GM23248 (cell line): Measurements from ENCODE around the gene FMO3. TPM values are rescaled to one million over a fixed set of nuclear protein-coding genes. Genes with fewer than 3 reads are reported as not detected.

Experiments
- DNase-seq: peaks from one replicate; pipeline ENCODE4 v3.0.0-alpha.2; 2015
- H2AFZ ChIP-seq: fragments of 200-600 bp; sonication (generic); 2 replicates; pipeline ENCODE4 v1.6.1; 2016; ENCODE audit warnings: antibody characterized with exemption
- H3F3A ChIP-seq: fragments of 200-600 bp; sonication (generic); 2 replicates; pipeline ENCODE4 v1.6.1; 2016; ENCODE audit warnings: mild to moderate bottlenecking, antibody characterized with exemption, mixed run types; ENCODE audit not compliant: insufficient read depth
- H3K27ac ChIP-seq: fragments of 200-600 bp; sonication (generic); 2 replicates; pipeline ENCODE4 v1.5.1; 2016; ENCODE audit warnings: mild to moderate bottlenecking
- H3K27me3 ChIP-seq: fragments of 200-600 bp; sonication (generic); replicated peaks from 2 replicates; pipeline ENCODE4 v1.6.1; 2016; ENCODE audit warnings: mild to moderate bottlenecking; ENCODE audit not compliant: insufficient read depth
- H3K36me3 ChIP-seq: fragments of 200-600 bp; sonication (generic); 2 replicates; pipeline ENCODE4 v1.6.1; 2016; ENCODE audit warnings: low read depth, mild to moderate bottlenecking
- H3K4me1 ChIP-seq: fragments of 200-600 bp; sonication (generic); 2 replicates; pipeline ENCODE4 v1.6.1; 2016; ENCODE audit warnings: mild to moderate bottlenecking; ENCODE audit not compliant: insufficient read depth
- H3K4me2 ChIP-seq: fragments of 200-600 bp; sonication (generic); one replicate; pipeline ENCODE4 v1.6.1; 2016; ENCODE audit warnings: mild to moderate bottlenecking; ENCODE audit not compliant: unreplicated experiment
- H3K4me3 ChIP-seq: fragments of 200-600 bp; sonication (generic); 2 replicates; pipeline ENCODE4 v1.5.1; 2016; ENCODE audit warnings: mild to moderate bottlenecking
- H3K79me2 ChIP-seq: fragments of 200-600 bp; sonication (generic); 2 replicates; pipeline ENCODE4 v1.6.1; 2016; ENCODE audit warnings: mild to moderate bottlenecking; ENCODE audit not compliant: insufficient read depth
- H3K9ac ChIP-seq: fragments of 200-600 bp; sonication (generic); 2 replicates; pipeline ENCODE4 v1.6.1; 2016; ENCODE audit warnings: mild to moderate bottlenecking
- H3K9me2 ChIP-seq: fragments of 200-600 bp; sonication (generic); 2 replicates; pipeline ENCODE4 v1.6.1; 2016; ENCODE audit warnings: mixed run types, mild to moderate bottlenecking, moderate library complexity; ENCODE audit not compliant: insufficient read depth
- H3K9me3 ChIP-seq: fragments of 200-600 bp; sonication (generic); one replicate; pipeline ENCODE4 v1.6.1; 2017; ENCODE audit warnings: low read depth
- H4K20me1 ChIP-seq: fragments of 200-600 bp; sonication (generic); 2 replicates; pipeline ENCODE4 v1.6.0; 2016; ENCODE audit not compliant: insufficient read depth
- EZH2 ChIP-seq: fragments of 200-600 bp; sonication (generic); IDR thresholded peaks from 2 replicates; pipeline ENCODE4 v1.6.1; 2018; ENCODE audit warnings: antibody characterized with exemption, mild to moderate bottlenecking; ENCODE audit not compliant: insufficient read depth, poor library complexity, severe bottlenecking
- EZH2phosphoT487 ChIP-seq: fragments of 200-600 bp; sonication (generic); IDR thresholded peaks from 2 replicates; pipeline ENCODE4 v1.6.1; 2018; ENCODE audit warnings: antibody characterized with exemption, moderate library complexity, mild to moderate bottlenecking, low read depth; ENCODE audit not compliant: insufficient read depth
- WGBS, 2 experiments: methylation state at CpG; one replicate each; pipeline ENCODE4 v1.1.6; 2015 to 2017; ENCODE audit warnings: low lambda C conversion rate in 2 of 2, low coverage in 1 of 2; ENCODE audit errors: missing lambda C conversion rate in 2 of 2; 5-methylcytosine and 5-hydroxymethylcytosine counted together
- in situ Hi-C: fragments of 300-500 bp; cut with MboI; formaldehyde crosslinking; loops from 2 replicates; pipeline ENCODE4 v1.15.0; 2020
- polyA plus RNA-seq: library from polyadenylated mRNA; unstranded; fragments of >200 nt; fragmentation: Nextera tagmentation; extraction: Ambion mirVana; gene quantifications from 2 replicates; pipeline ENCODE4 v1.2.1, GENCODE V29; 2016
- total RNA-seq: library from RNA; depleted of rRNA; stranded (reverse); fragments of >200 nt; shearing (Covaris generic); gene quantifications from 2 replicates; pipeline ENCODE4 v1.2.3, GENCODE V29; 2014

Gene FMO3
- total and polyA plus RNA-seq, 2 experiments from 2014 or later: not detected

- no peak overlapping the region for H3K9ac ChIP-seq
- H3K27me3 ChIP-seq: no peaks in the 10 kb centered on the region
- DNase-seq: no peak
- TF ChIP-seq EZH2phosphoT487: no peak
- no peak for TF ChIP-seq EZH2
- no peaks in the 10 kb centered on the region for H3K36me3 ChIP-seq
- in situ Hi-C loops: no loop called here
- no peaks in the 10 kb centered on the region for H3K9me3 ChIP-seq
- H3K9me2 ChIP-seq: no peaks in the 10 kb centered on the region
- no peaks in the 10 kb centered on the region for H3K79me2 ChIP-seq
- no peaks in the 10 kb centered on the region for H3F3A ChIP-seq
- H3K4me2 ChIP-seq: no peak overlapping the region
- no peaks in the 10 kb centered on the region for H3K4me1 ChIP-seq
- no peaks in the 10 kb centered on the region for H4K20me1 ChIP-seq
- no peak overlapping the region for H3K27ac ChIP-seq
- H3K4me3 ChIP-seq: no peak overlapping the region
- 42 to 63% methylated on average over 2 of the region's 2 CpGs for WGBS, 2 experiments
- no peak overlapping the region for H2AFZ ChIP-seq
These were observed 29.1 kb upstream of the FMO3 start for GRCh38 chr1:171061425-171062143.

DNA sequence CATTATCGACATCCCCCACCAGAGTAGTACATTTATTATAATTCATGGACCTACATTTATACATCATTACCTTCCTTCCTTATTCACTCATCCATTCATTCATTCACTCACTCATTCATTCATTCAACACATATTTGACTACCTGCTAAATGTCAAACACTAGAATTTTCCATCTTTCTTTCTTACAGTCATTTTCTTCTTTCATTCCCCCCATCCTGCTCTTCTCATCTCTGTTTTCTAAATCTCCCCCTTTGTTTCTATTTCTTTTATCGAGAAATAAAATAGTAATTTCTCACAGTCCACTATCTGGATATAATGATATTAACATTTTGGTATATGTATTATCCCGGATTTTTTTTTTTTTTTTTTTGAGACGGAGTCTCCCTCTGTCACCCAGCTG, 27.8 kb upstream of the FMO3 start:
- no peaks in the 10 kb centered on the region for H4K20me1 ChIP-seq
- no peak overlapping the region for H3K27ac ChIP-seq
- no peak overlapping the region for H2AFZ ChIP-seq
- in situ Hi-C loops: no loop called here
- no peaks in the 10 kb centered on the region for H3K36me3 ChIP-seq
- H3K9me3 ChIP-seq: no peaks in the 10 kb centered on the region
- DNase-seq: no peak
- H3K4me1 ChIP-seq: no peaks in the 10 kb centered on the region
- no peak overlapping the region for H3K4me3 ChIP-seq
- no peaks in the 10 kb centered on the region for H3K27me3 ChIP-seq
- no peaks in the 10 kb centered on the region for H3F3A ChIP-seq
- H3K4me2 ChIP-seq: no peak overlapping the region
- no peak for TF ChIP-seq EZH2phosphoT487
- TF ChIP-seq EZH2: no peak
- WGBS, 2 experiments: 43 to 45% methylated on average over 4 of the region's 4 CpGs
- H3K79me2 ChIP-seq: no peaks in the 10 kb centered on the region
- H3K9ac ChIP-seq: no peak overlapping the region
- H3K9me2 ChIP-seq: no peaks in the 10 kb centered on the region

GRCh38 chr1:171075041-171075440, 15.7 kb upstream of the FMO3 start:
- no peak overlapping the region for H3K4me2 ChIP-seq
- H3K36me3 ChIP-seq: no peaks in the 10 kb centered on the region
- H3K9ac ChIP-seq: no peak overlapping the region
- no peaks in the 10 kb centered on the region for H3F3A ChIP-seq
- TF ChIP-seq EZH2: no peak
- TF ChIP-seq EZH2phosphoT487: no peak
- no peak overlapping the region for H3K27ac ChIP-seq
- H3K79me2 ChIP-seq: no peaks in the 10 kb centered on the region
- no peaks in the 10 kb centered on the region for H3K27me3 ChIP-seq
- no peaks in the 10 kb centered on the region for H3K9me3 ChIP-seq
- no peaks in the 10 kb centered on the region for H3K4me1 ChIP-seq
- WGBS, 2 experiments: 29% methylated on average over 3 of the region's 3 CpGs
- H2AFZ ChIP-seq: no peak overlapping the region
- no peak for DNase-seq
- in situ Hi-C loops: no loop called here
- no peaks in the 10 kb centered on the region for H3K9me2 ChIP-seq
- H3K4me3 ChIP-seq: no peak overlapping the region
- H4K20me1 ChIP-seq: no peaks in the 10 kb centered on the region

DNA sequence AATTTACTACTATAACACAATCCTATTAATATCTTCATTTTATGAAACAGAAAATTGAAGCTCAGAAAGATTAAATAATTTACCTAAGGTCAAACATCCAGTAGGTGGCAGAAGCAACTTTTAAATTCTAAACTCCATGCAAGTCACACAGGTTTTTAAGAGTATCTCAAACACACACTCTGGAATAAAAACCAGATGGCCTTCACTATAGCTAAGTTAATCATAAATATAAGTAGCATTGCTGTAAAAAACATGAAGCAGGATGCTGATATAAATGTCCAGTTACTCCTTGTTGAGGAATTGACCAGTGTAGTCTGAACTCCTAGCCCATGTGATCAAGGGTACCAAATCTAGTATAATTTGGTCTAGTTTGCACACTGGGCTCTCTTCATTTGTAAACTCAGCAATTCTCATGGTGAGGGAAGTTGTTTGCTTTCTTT, 9.4 kb upstream of the FMO3 start:
- H3K9me3 ChIP-seq: no peaks in the 10 kb centered on the region
- DNase-seq: peak; percentile 47
- no peaks in the 10 kb centered on the region for H3K4me1 ChIP-seq
- no peaks in the 10 kb centered on the region for H4K20me1 ChIP-seq
- H3K4me3 ChIP-seq: no peak overlapping the region
- H3K27me3 ChIP-seq: peaks cover 6% of the 10 kb centered on the region; the same call in 1 of the 2 replicates
- no peaks in the 10 kb centered on the region for H3F3A ChIP-seq
- TF ChIP-seq EZH2phosphoT487 (no peak), EZH2 (no peak)
- no peak overlapping the region for H2AFZ ChIP-seq
- H3K79me2 ChIP-seq: no peaks in the 10 kb centered on the region
- no peak overlapping the region for H3K9ac ChIP-seq
- in situ Hi-C loops: loop anchor here (10.0 kb wide), 2 partner anchors 143 to 233 kb away; partner anchors contain the start of gene FMO4
- H3K36me3 ChIP-seq: no peaks in the 10 kb centered on the region
- no peaks in the 10 kb centered on the region for H3K9me2 ChIP-seq
- no peak overlapping the region for H3K4me2 ChIP-seq
- no peak overlapping the region for H3K27ac ChIP-seq
